Choroid plexus epithelial cell (primary cell): ENCODE results near the gene CNOT1.

Experiments
- DNase-seq: peaks from one replicate; pipeline ENCODE4 v3.0.0-alpha.2; 2010; ENCODE audit warnings: low read depth
- H3K4me3 ChIP-seq: 2 replicates; pipeline ENCODE4 v1.5.1; 2011; ENCODE audit warnings: low read depth, mild to moderate bottlenecking, control low read depth, low read length, moderate library complexity
- CTCF ChIP-seq: conservative IDR thresholded peaks from 2 replicates; pipeline ENCODE4 v1.5.1; 2011; ENCODE audit warnings: low read depth, mild to moderate bottlenecking, control low read depth, inconsistent platforms, low read length, moderate library complexity

Gene CNOT1

GRCh38 chr16:58507963-58508670 is 121.5 kb downstream of the CNOT1 start:
- DNase-seq, result no peak
- no peak for TF ChIP-seq CTCF
- no peak overlapping the region for H3K4me3 ChIP-seq

GRCh38 chr16:58507195-58507962 is 122.2 kb downstream of the CNOT1 start:
- DNase-seq, result no peak
- no peak for TF ChIP-seq CTCF
- no peak overlapping the region for H3K4me3 ChIP-seq

- TF ChIP-seq CTCF, result peak; percentile 6
- H3K4me3 ChIP-seq, result no peak overlapping the region
- DNase-seq, result no peak
Measured at GRCh38 chr16:58506241-58507194, 123.1 kb downstream of the CNOT1 start.

- no peak for TF ChIP-seq CTCF
- DNase-seq, result no peak
- no peak overlapping the region for H3K4me3 ChIP-seq
Measured at GRCh38 chr16:58503863-58504688, 125.5 kb downstream of the CNOT1 start.

- no peak for DNase-seq
- no peak overlapping the region for H3K4me3 ChIP-seq
- no peak for TF ChIP-seq CTCF
Measured at GRCh38 chr16:58503166-58503862, 126.3 kb downstream of the CNOT1 start.
